H1 (cell line): ENCODE measurements around the gene SLC39A7. TPM values are rescaled to one million over a fixed set of nuclear protein-coding genes. Genes with fewer than 3 reads are reported as not detected.
A peak's percentile ranks its signal among the peaks of the same experiment; 100 is the strongest.

Experiments
- CTCF ChIA-PET: fragments of 300-600 bp; sonication (Branson Sonifier 250); formaldehyde crosslinking; loops from one replicate; lab custom pipeline; 2021; ENCODE audit not compliant: partially characterized antibody; lab: Charles Lee
- POLR2A ChIA-PET: fragments of 300-600 bp; sonication (Branson Sonifier 250); formaldehyde crosslinking; loops from one replicate; lab custom pipeline; 2021; ENCODE audit warnings: inconsistent platforms; ENCODE audit not compliant: partially characterized antibody; lab: Charles Lee
- DNase-seq, 2 experiments: peaks; one replicate each; pipeline versions ENCODE4 v3.0.0 to v3.0.0-alpha.2; 2010 to 2022; ENCODE audit warnings: low spot score in 2 of 2, low read depth in 1 of 2, mixed read lengths in 1 of 2
- FAIRE-seq: peaks from 2 replicates; lab custom pipeline; 2011; peaks lifted over from hg19 to GRCh38; lab: Jason Lieb, UNC
- H2AFZ ChIP-seq: 2 replicates; pipeline ENCODE4 v1.8.1; 2012; ENCODE audit warnings: low read length, inconsistent platforms
- H2AK5ac ChIP-seq: 2 replicates; pipeline ENCODE4 v1.6.1; 2013; ENCODE audit warnings: low read depth, low read length
- H2BK120ac ChIP-seq: replicated peaks from 2 replicates; pipeline ENCODE3; 2013; ENCODE audit warnings: low read depth, low read length, inconsistent platforms
- H2BK12ac ChIP-seq: 2 replicates; pipeline ENCODE4 v1.6.1; 2013; ENCODE audit warnings: low read depth, low read length
- H2BK15ac ChIP-seq: 2 replicates; pipeline ENCODE4 v1.6.1; 2013; ENCODE audit warnings: low read length
- H2BK20ac ChIP-seq: 2 replicates; pipeline ENCODE4 v1.6.1; 2013; ENCODE audit warnings: low read length
- H2BK5ac ChIP-seq: 2 replicates; pipeline ENCODE4 v1.6.1; 2013; ENCODE audit warnings: low read depth, low read length
- H3K14ac ChIP-seq: 2 replicates; pipeline ENCODE4 v1.6.1; 2013; ENCODE audit warnings: inconsistent platforms; ENCODE audit not compliant: insufficient read length
- H3K18ac ChIP-seq: 2 replicates; pipeline ENCODE4 v1.6.1; 2013; ENCODE audit warnings: low read length; ENCODE audit errors: extremely low read depth
- H3K23ac ChIP-seq: 2 replicates; pipeline ENCODE4 v1.6.1; 2013; ENCODE audit warnings: inconsistent platforms; ENCODE audit not compliant: insufficient read length
- H3K23me2 ChIP-seq: 2 replicates; pipeline ENCODE4 v1.6.1; 2013; ENCODE audit warnings: low read depth, low read length
- H3K27ac ChIP-seq: 2 replicates; pipeline ENCODE4 v1.6.1; 2011; ENCODE audit warnings: low read depth, low read length, inconsistent platforms
- H3K27me3 ChIP-seq, 4 experiments: replicated peaks in 1 of 4; 1 replicate in 1 of 4; 2 replicates in 3 of 4; pipeline versions ENCODE4 v1.6.1 to v1.8.1; 2011 to 2013; ENCODE audit warnings: low read length in 3 of 4, mild to moderate bottlenecking in 3 of 4, inconsistent platforms in 2 of 4, mixed read lengths in 2 of 4, moderate library complexity in 1 of 4; ENCODE audit not compliant: control insufficient read depth in 3 of 4, insufficient read depth in 3 of 4; ENCODE audit errors: extremely low read depth in 1 of 4
- H3K36me3 ChIP-seq, 4 experiments: 2 replicates each; pipeline versions ENCODE4 v1.6.1 to v1.8.1; 2011 to 2013; ENCODE audit warnings: mild to moderate bottlenecking in 4 of 4, low read length in 3 of 4, moderate library complexity in 2 of 4, control low read depth in 1 of 4, inconsistent platforms in 1 of 4; ENCODE audit not compliant: insufficient read depth in 4 of 4, control insufficient read depth in 2 of 4
- H3K4ac ChIP-seq: replicated peaks from 2 replicates; pipeline ENCODE3; 2013; ENCODE audit warnings: low read length, low read depth, mixed read lengths, inconsistent platforms; ENCODE audit not compliant: insufficient read length
- H3K4me1 ChIP-seq, 4 experiments: replicated peaks in 1 of 4; 1 replicate in 1 of 4; 2 replicates in 3 of 4; pipeline versions ENCODE4 v1.6.1 to v1.8.1; 2011 to 2013; ENCODE audit warnings: low read length in 3 of 4, inconsistent platforms in 2 of 4, mixed read lengths in 1 of 4; ENCODE audit not compliant: insufficient read depth in 4 of 4, control insufficient read depth in 3 of 4
- H3K4me2 ChIP-seq, 2 experiments: 2 replicates each; pipeline versions ENCODE4 v1.6.1 to v1.8.1; 2011 to 2013; ENCODE audit warnings: low read depth in 2 of 2, low read length in 2 of 2, control low read depth in 1 of 2, inconsistent platforms in 1 of 2, mild to moderate bottlenecking in 1 of 2; ENCODE audit not compliant: insufficient read depth in 1 of 2
- H3K4me3 ChIP-seq, 4 experiments: fragments of 200-600, 300-600 bp in 1 of 4; sonication (generic), shearing (Covaris generic), sonication (Bioruptor Twin) in 1 of 4; 2 replicates each; pipeline versions ENCODE4 v1.5.1 to v1.8.1; 2011 to 2016; ENCODE audit warnings: low read length in 4 of 4, low read depth in 3 of 4, control low read depth in 2 of 4, inconsistent platforms in 2 of 4, mild to moderate bottlenecking in 2 of 4, mixed read lengths in 1 of 4, moderate library complexity in 1 of 4; ENCODE audit not compliant: insufficient read depth in 2 of 4; ENCODE audit errors: extremely low read depth in 1 of 4
- H3K56ac ChIP-seq: replicated peaks from 2 replicates; pipeline ENCODE3; 2013; ENCODE audit warnings: low read depth, mild to moderate bottlenecking, mixed read lengths, low read length, inconsistent platforms; ENCODE audit not compliant: insufficient read length
- H3K79me1 ChIP-seq: 2 replicates; pipeline ENCODE4 v1.6.1; 2013; ENCODE audit warnings: low read depth, low read length, control low read depth
- H3K79me2 ChIP-seq, 2 experiments: 2 replicates each; pipeline versions ENCODE4 v1.6.1 to v1.8.1; 2012 to 2013; ENCODE audit warnings: low read length in 2 of 2, mild to moderate bottlenecking in 2 of 2, inconsistent platforms in 1 of 2; ENCODE audit not compliant: insufficient read depth in 2 of 2, control insufficient read depth in 1 of 2
- H3K9ac ChIP-seq, 4 experiments: replicated peaks in 1 of 4; 1 replicate in 1 of 4; 2 replicates in 3 of 4; pipeline versions ENCODE4 v1.6.1 to v1.8.1; 2011 to 2013; ENCODE audit warnings: low read depth in 3 of 4, low read length in 3 of 4, control low read depth in 2 of 4, mild to moderate bottlenecking in 2 of 4, moderate library complexity in 2 of 4, inconsistent platforms in 1 of 4; ENCODE audit errors: extremely low read depth in 1 of 4
- H3K9me3 ChIP-seq, 2 experiments: 2 replicates each; pipeline versions ENCODE4 v1.6.1 to v1.8.1; 2012 to 2013; ENCODE audit warnings: mild to moderate bottlenecking in 2 of 2, moderate library complexity in 2 of 2, control low read depth in 1 of 2, inconsistent platforms in 1 of 2, low read depth in 1 of 2, low read length in 1 of 2, mixed read lengths in 1 of 2; ENCODE audit not compliant: insufficient read depth in 2 of 2
- H4K20me1 ChIP-seq, 2 experiments: replicated peaks in 1 of 2; 2 replicates each; pipeline versions ENCODE3 to v1.8.1; 2011 to 2013; ENCODE audit warnings: inconsistent platforms in 2 of 2, low read length in 2 of 2, mild to moderate bottlenecking in 1 of 2; ENCODE audit not compliant: insufficient read depth in 2 of 2, control insufficient read depth in 1 of 2
- H4K5ac ChIP-seq: 2 replicates; pipeline ENCODE4 v1.6.1; 2013; ENCODE audit warnings: low read length, low read depth, mixed read lengths, inconsistent platforms; ENCODE audit not compliant: insufficient read length
- H4K8ac ChIP-seq: 2 replicates; pipeline ENCODE4 v1.8.0; 2013; ENCODE audit warnings: mild to moderate bottlenecking, moderate library complexity, low read length, inconsistent platforms; ENCODE audit not compliant: insufficient read depth; ENCODE audit errors: extremely low read depth
- H4K91ac ChIP-seq: replicated peaks from 2 replicates; pipeline ENCODE3; 2013; ENCODE audit warnings: low read length, mixed read lengths, inconsistent platforms; ENCODE audit not compliant: insufficient read length
- ASH2L ChIP-seq: fragments of 200-600, 300-600 bp; sonication (generic); IDR thresholded peaks from one replicate; pipeline ENCODE4 v1.7.1; 2017; ENCODE audit warnings: low read length
- CEBPB ChIP-seq: IDR thresholded peaks from 2 replicates; pipeline ENCODE4 v1.6.1; 2012; ENCODE audit warnings: low read depth, low read length
- PHF8 ChIP-seq: fragments of 200-600 bp; sonication (generic); conservative IDR thresholded peaks from 2 replicates; pipeline ENCODE4 v1.7.1; 2012; ENCODE audit warnings: low read depth, mild to moderate bottlenecking, inconsistent platforms, low read length, moderate library complexity
- WGBS, 2 experiments: shearing (Covaris generic) in 1 of 2; methylation state at CpG; one replicate each; pipeline versions ENCODE4 v1.1.6 to v1.1.7; 2013 to 2015; ENCODE audit warnings: low lambda C conversion rate in 2 of 2, mixed read lengths in 2 of 2, inconsistent platforms in 1 of 2, low coverage in 1 of 2, missing lambda C conversion rate in 1 of 2; ENCODE audit not compliant: insufficient replicate concordance in 2 of 2, insufficient coverage in 1 of 2, insufficient read length in 1 of 2; ENCODE audit errors: extremely low coverage in 1 of 2, missing lambda C conversion rate in 1 of 2; 5-methylcytosine and 5-hydroxymethylcytosine counted together
- polyA plus RNA-seq, 7 experiments: library from polyadenylated mRNA; depleted of rRNA in 3 of 7; stranded (reverse) in 5 of 7; unstranded in 2 of 7; fragments of >200 nt in 5 of 7; fragments of 200-250 nt in 2 of 7; gene quantifications; 1 replicate in 5 of 7; 2 replicates in 1 of 7; 4 replicates in 1 of 7; pipeline versions ENCODE4 v1.2.1 to v1.2.3, GENCODE V29; 2011 to 2013; ENCODE audit warnings: missing spikeins in 2 of 7, mixed read lengths in 2 of 7
- total RNA-seq: library from RNA; stranded (reverse); fragmentation: NEBNext Ultra II Directional; extraction: Animal tissue kit (Norgen Biotek cat#: 25700); gene quantifications from 2 replicates; pipeline ENCODE4 v1.2.1, GENCODE V29; 2021

The SLC39A7 gene
- total and polyA plus RNA-seq, 2 of the 8 experiments (the other 6 are each of a cell fraction or from before 2014, with no cell fraction given) = 63.3 to 123 TPM

- Histone ChIP-seq H3K56ac (no peak overlapping the region), H2BK15ac (0 out of 2 replicates have a peak overlapping the region, but pooled peaks have one; percentile 19), H2BK5ac (no peak overlapping the region), H3K4me1 (peaks cover 4 to 42% (median 12%) of the 10 kb centered on the region in 4 experiments), H2AFZ (no peak overlapping the region), H3K27me3 (peaks cover 9 to 32% (median 25%) of the 10 kb centered on the region in 4 experiments; a peak in 6 of 7 replicates), H3K36me3 (peaks cover 7 to 23% (median 14%) of the 10 kb centered on the region in 4 experiments), H2AK5ac (no peak overlapping the region), H3K9me3 (no peaks in the 10 kb centered on the region), H3K27ac (no peak overlapping the region), H3K14ac (no peak overlapping the region), H4K20me1 (peaks cover 5 to 18% of the 10 kb centered on the region in 2 experiments), H4K8ac (no peak overlapping the region), H2BK120ac (no peak overlapping the region), H3K9ac (no peak overlapping the region), H3K4me3 (peak overlapping the region in 1 of 4 experiments; percentile 93; a peak in 2 of 8 replicates), H3K23ac (no peak overlapping the region), H3K79me1 (peaks cover 16% of the 10 kb centered on the region), H4K5ac (no peak overlapping the region), H3K23me2 (peaks cover 30% of the 10 kb centered on the region), H2BK12ac (0 out of 2 replicates have a peak overlapping the region, but pooled peaks have one; percentile 12), H3K79me2 (peaks cover 3 to 22% of the 10 kb centered on the region in 2 experiments; a peak in 3 of 4 replicates), H4K91ac (no peak overlapping the region), H3K4me2 (peak overlapping the region; percentile 72 to 97), H3K18ac (no peak overlapping the region), H3K4ac (no peak overlapping the region), H2BK20ac (peak overlapping the region; percentile 13; the same call in 1 of the 2 replicates)
- WGBS, 2 experiments = 86% methylated on average over 7 of the region's 7 CpGs; no CpG with 5 or more reads in 1 of the 2 experiments
- DNase-seq (no peak), FAIRE-seq (no peak)
- ChIA-PET CTCF (interaction anchor here (0.6 to 1.5 kb wide), 4 partner anchors 7 to 74 kb away, joined by 3 to 6 read pairs (median 4); no protein-coding TSS in a partner anchor), POLR2A (interaction anchor here (1.2 kb wide), 2 partner anchors 8 to 44 kb away, joined by 3 to 4 read pairs; no protein-coding TSS in a partner anchor)
- no peak for TF ChIP-seq CEBPB
- no peak for TF ChIP-seq PHF8
- no peak for TF ChIP-seq ASH2L
These were observed 2.9 kb downstream of the SLC39A7 start for GRCh38 chr6:33203443-33204164.
